NOMO-1 (cell line): Measurements from ENCODE around the gene MAT1A.
"Not testable (repeated sequence)": the region's sequence is repeated elsewhere in the genome, so short reads cannot be mapped to it uniquely, and the experiment has no call there.

Experiments used
- DNase-seq, 2 experiments: peaks; one replicate each; lab custom pipeline; 2025; ENCODE audit not compliant: unreplicated experiment in 2 of 2; lab: John Stamatoyannopoulos, UW

MAT1A gene

GRCh38 chr10:80234331-80235235 lies 54.9 kb downstream of the MAT1A start:
- not testable (repeated sequence) for DNase-seq

DNA sequence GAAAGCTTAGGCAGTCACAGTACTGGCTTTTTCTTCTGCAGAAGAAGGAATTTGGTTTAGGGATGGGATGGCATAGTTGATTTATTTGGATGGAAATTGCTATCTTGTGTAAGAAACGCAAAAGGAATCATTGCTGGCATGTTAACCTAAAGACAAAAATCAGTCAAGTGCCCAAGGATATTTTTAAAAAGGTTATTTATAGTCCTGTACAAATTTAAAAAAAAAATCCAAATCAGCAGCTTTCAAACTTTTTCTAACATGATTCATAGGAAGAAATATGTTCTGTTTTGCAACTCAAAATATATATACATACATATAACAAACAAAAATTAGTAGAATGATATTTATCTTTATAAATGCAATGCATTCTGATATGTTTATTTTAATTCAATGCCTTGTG lies 55.6 kb downstream of the MAT1A start:
- not testable (repeated sequence) for DNase-seq

DNA sequence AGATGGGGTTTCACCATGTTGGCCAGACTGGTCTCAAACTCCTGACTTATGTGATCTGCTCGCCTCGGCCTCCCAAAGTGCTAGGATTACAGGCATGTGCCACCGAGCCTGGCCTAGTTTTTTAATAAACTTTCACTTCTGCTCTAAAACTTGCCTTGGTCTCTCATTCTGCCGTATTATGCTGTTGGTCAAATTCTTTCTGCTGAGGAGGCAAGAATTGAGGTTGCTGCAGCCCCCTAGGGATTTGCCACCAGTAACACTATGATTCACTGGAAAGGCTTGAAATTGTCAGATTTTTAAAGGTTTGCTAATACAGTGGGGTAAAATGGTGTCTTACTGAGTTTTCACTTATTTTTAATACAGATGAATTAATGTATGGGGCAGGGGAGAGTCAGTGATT lies 62.7 kb downstream of the MAT1A start:
- not testable (repeated sequence) for DNase-seq

- DNase-seq = not testable (repeated sequence)
Observed at GRCh38 chr10:80223031-80223419, 66.4 kb downstream of the MAT1A start.
